Suppressor macrophage treated with lipopolysaccharide for 1 hour (primary cell): ENCODE data around the gene ITIH1.
"Not testable (repeated sequence)": the region's sequence is repeated elsewhere in the genome, so short reads cannot be mapped to it uniquely, and the experiment has no call there.

ENCODE experiments used
- DNase-seq, 3 donors: peaks; one replicate each; pipeline ENCODE4 v3.0.0-alpha.2; 2020 to 2022

The ITIH1 gene

DNA sequence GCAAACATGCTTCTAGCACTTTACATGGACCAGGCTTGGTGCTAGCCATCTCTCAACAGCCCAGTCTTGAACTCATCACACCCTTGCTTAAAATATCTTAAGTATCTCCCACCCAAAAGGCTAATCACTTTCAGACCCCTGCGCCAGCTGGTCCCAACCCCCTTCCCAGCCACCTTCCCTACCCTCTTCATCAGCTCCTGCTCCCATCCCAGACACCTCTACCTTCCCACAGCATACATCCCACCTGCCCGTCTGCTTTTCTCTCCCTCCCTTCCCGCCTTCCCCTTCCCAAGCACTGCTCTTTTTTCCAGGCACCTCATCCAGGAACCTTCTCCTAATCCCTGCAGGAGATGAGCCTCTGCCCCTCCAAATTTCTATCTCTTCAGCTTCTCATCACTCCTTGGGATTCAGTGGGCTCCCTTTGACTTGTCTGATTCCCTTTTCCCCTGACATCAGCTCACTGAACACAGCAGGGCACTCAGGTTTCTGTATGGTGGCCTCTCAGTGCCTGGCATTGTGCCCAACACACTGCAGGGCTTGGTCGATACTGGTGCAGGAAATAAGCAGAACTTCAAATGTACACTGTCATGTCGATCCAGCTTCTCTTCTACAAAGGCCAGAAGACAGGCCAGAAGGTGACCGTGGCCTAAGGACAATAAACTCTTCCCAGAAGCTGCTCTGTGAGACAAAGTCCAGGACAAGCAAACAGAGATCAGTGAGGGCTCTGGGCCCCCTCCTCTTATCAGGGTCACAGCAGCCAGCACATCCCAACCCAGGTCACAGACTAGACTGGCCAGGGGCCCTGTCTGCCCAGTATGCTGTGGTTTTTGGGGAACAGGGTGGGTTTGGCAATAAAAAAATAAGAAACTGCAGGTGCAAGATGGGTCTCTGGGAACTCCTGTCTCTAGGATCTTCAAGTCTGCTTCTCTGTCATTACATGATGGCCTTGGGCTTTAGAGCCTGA lies 2.2 kb upstream of the ITIH1 start:
- peak in 2 of 3 donors; percentile 32 to 36 for DNase-seq

DNA sequence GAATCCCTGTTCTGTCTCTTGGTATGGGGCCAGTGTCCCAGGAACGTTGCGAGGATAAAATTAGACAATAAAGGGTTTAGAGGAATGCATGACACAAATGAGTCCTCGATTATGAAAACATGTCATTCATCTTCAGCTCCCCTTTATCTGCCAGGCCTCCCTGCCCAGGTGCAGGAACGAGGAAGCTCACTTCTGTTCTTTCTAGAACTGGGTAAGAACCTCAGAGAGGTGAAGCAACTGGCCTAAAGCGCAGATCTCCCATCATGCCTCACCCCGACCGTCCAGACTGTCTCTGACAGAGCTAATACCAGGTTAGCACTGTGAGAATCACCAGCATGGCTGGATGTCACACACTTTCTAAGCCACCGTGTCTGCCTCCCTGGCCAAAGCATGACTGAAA lies 1.5 kb upstream of the ITIH1 start:
- DNase-seq = no peak

- not testable (repeated sequence) for DNase-seq
Observed at GRCh38 chr3:52776486-52776885, 913 bp upstream of the ITIH1 start.

DNA sequence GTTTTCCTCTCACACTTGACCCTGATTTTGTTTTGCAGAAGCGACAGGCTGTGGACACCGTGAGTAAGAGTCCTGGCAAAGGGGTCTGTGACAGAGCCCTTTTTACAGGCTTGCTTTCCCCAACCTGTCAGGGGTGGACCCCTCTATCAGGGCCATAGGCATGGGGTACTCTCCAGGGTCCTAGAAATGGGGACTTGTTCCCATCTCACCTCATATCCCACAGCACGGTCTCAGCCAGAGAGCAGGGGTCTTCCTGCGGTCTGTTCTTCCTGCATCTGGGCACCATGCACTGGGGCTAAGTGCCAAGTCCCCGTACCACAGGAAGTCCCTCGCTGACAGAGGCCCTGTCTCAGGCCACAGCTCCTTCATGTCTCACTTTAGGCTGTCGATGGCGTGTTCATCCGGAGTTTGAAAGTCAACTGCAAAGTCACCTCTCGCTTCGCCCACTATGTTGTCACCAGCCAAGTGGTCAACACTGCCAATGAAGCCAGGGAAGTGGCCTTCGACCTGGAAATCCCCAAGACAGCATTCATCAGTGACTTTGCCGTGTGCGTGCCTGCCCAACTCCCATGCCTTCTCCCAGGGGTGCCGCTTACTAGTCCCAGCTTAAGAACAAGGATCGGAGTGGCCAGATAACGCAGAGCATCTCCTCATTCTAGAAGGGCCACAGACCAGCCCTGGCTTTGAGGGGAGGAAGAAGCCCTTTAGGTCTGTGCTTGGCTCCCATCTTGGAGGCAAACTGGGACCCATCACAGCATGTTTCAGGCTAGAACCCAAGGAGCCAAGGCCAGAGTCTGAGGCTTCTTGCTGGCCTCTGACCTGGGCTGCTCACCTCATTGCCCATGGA lies 783 bp downstream of the ITIH1 start:
- peak; percentile 62 to 71 (median 63) for DNase-seq

- peak; percentile 90 to 93 (median 92) for DNase-seq
Observed at GRCh38 chr3:52779011-52779836, 1.8 kb downstream of the ITIH1 start.

GRCh38 chr3:52779837-52780585 lies 2.6 kb downstream of the ITIH1 start:
- DNase-seq = no peak

- no peak for DNase-seq
Observed at GRCh38 chr3:52781741-52782140, 4.3 kb downstream of the ITIH1 start.

- no peak for DNase-seq
Observed at GRCh38 chr3:52782412-52783210, 5.2 kb downstream of the ITIH1 start.

DNA sequence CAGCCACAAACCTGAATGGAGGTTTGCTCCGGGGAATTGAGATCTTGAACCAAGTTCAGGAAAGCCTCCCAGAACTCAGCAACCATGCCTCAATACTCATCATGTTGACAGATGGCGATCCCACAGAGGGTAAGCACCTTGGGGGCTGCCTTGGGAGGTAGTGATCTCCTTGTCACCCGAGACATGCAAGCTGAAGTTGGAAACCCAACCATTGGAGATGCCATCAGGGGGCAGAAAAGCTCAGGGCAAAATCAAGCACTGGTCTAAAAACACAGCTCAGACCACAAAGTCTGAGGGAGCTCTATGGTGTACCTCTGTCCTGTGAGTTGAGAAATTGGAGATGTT lies 5.8 kb downstream of the ITIH1 start:
- no peak for DNase-seq

- DNase-seq = no peak
Observed at GRCh38 chr3:52784021-52784621, 6.7 kb downstream of the ITIH1 start.

DNA sequence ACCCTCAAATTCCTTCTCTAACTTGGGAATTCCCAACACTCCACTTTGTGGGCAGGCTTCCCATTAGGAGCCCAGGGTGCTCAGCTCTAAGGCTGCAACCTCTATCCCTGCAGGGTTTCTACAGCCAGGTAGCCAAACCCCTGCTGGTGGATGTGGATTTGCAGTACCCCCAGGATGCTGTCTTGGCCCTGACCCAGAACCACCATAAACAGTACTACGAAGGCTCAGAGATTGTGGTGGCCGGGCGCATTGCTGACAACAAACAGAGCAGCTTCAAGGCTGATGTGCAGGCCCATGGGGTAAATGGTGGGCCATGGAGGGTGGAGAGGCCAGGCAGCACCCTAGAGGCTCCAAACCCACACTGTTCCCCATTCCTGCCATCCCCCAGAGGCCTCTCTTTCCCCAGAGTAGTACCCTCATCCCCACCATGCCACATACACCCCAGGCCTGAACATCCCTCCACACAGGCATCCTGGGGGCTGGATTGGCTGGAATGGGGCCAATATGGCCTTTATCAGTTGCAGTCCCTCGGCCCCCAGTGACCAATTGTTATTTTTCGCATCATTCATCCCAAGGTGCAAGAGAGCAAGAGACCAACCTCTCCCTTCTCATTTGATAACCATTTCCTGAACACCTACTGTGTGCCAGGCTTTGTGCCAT lies 7.7 kb downstream of the ITIH1 start:
- no peak for DNase-seq

DNA sequence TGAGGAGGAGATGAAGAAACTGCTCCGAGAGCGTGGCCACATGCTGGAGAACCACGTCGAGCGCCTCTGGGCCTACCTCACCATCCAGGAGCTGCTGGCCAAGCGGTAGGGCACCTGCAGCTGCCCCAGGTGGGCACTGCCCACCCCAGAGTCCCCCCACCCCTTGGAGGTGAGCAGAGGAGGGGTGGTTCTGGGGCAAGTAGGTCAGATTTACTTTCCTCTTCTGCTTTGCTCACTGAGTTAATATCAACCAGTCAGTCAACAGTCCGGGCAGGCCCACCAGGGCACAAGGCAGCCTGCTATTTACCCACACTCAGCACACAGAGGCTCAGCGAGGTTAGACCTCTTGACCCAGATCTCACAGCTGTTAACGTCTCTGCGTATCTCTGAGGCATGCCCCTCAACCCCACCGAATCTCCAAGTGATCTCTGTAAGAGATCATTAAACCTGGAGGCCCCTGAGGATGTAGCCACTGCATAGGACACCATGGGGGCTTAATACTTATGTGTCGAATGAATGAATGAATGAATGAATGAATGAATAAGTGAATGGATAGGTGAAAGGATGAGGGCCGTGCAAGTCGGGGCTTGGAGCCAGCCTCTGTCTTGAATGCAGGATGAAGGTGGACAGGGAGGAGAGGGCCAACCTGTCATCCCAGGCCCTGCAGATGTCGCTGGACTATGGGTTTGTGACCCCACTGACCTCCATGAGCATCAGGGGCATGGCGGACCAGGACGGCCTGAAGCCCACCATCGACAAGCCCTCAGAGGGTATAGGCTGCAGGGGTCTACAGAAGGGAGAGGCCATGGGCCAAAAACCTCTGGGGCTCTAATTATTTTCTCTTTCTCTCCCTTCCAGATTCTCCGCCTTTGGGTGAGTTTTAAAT lies 9.2 kb downstream of the ITIH1 start:
- DNase-seq = no peak

- no peak for DNase-seq
Observed at GRCh38 chr3:52787246-52787645, 9.8 kb downstream of the ITIH1 start.

DNA sequence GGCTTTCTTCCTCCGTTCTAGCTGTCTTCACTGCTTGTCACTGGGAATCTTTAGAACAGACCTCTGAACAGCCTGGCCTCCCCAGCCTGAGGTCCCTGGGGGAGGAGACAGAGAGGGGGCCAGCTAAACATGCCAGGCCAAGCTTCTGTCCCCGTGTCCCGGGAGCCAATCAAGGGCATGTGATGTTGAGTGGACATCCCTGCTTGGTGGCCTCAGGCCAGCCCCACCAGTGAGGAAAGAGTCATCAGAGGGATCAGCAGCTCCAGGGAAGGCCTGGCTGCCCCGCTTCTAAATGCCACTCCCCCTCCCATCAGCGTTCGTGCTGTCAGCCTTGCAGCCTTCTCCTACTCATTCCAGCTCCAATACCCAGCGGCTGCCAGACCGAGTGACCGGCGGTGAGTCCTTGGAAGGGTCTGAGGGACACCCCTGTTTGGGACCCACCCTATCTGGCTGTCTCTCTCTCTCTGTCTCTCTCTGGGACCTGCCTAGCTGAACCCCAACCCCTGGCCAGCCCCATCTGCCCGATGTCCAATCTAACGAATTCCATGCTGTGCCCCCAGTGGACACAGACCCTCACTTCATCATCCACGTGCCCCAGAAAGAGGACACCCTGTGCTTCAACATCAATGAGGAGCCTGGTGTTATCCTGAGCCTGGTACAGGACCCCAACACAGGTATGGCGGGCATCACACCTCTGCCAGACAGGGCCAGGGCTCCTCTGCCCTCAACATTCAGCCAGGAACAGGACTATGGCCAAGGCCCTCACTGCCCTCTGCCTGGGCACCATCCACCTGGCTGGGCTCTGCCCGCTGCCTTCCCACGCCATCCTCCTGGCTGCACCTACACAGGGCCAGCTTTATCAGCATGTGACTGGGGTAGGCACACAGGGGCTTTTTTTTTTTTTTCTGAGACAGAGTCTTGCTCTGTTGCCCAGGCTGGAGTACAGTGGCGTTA lies 10.6 kb downstream of the ITIH1 start:
- DNase-seq = no peak

- no peak for DNase-seq
Observed at GRCh38 chr3:52788890-52789745, 11.7 kb downstream of the ITIH1 start.

DNA sequence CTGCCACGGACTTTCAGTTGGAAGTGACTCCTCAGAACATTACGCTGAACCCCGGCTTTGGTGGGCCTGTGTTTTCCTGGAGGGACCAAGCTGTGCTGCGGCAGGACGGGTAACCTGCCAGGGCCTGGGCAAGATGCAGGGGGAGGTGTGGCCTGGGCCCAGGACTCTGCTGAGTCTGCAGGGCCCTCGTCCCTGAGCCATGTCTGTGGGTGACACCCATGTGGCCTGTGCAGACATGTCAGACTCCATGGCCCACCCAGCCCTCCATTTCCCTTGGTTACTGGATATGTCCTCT lies 12.3 kb downstream of the ITIH1 start:
- DNase-seq = no peak

GRCh38 chr3:52790337-52790736 lies 12.9 kb downstream of the ITIH1 start:
- DNase-seq = no peak
